Colonic mucosa (tissue), 4 donors: Measurements from ENCODE around the gene NPR3. TPM values are rescaled to one million over a fixed set of nuclear protein-coding genes. Genes with fewer than 3 reads are reported as not detected.

Experiments
- DNase-seq: peaks from one replicate; pipeline ENCODE4 v3.0.0-alpha.2; 2020
- H3K27ac ChIP-seq: fragments of 200-600 bp; one replicate; pipeline ENCODE4 v1.8.0; 2021
- H3K27me3 ChIP-seq: fragments of 200-600 bp; one replicate; pipeline ENCODE4 v1.8.0; 2021
- H3K36me3 ChIP-seq: fragments of 200-600 bp; one replicate; pipeline ENCODE4 v1.8.0; 2021
- H3K4me1 ChIP-seq: fragments of 200-600 bp; one replicate; pipeline ENCODE4 v1.8.0; 2021; ENCODE audit warnings: mild to moderate bottlenecking
- H3K4me3 ChIP-seq: fragments of 200-600 bp; one replicate; pipeline ENCODE4 v1.8.0; 2021
- H3K9ac ChIP-seq, 2 donors: one replicate each; pipeline ENCODE4 v1.7.0; 2013; ENCODE audit warnings: control low read depth in 2 of 2, low read depth in 2 of 2, low read length in 2 of 2
- H3K9me3 ChIP-seq: fragments of 200-600 bp; one replicate; pipeline ENCODE4 v1.8.0; 2021
- intact Hi-C: fragments of 100-400 bp; cut with DNase I; formaldehyde crosslinking; loops from one replicate; pipeline ENCODE4 v1.14.1; 2022
- total RNA-seq, 2 donors: library from RNA; stranded (reverse); fragmentation: NEBNext Ultra II Directional in 1 of 2; extraction: Animal tissue kit (Norgen Biotek cat#: 25700) in 1 of 2; gene quantifications; one replicate each; pipeline ENCODE4 v1.2.1, GENCODE V29; 2021
- TF ChIP-seq, protein P1 (sequence below): fragments of 200-600 bp; IDR thresholded peaks from one replicate; pipeline ENCODE4 v1.8.0; 2022; ENCODE audit warnings: antibody characterized with exemption, mild to moderate bottlenecking
- donor health status: healthy.
- donor health status: DM: no; HTN: no; CAD: no.
- donor health status: DM: no; HTN: no; CAD: no.

NPR3 gene
- total RNA-seq, 2 donors from 2014 or later: 0.20 to 3.0 TPM

GRCh38 chr5:32805971-32806638 lies 95.0 kb downstream of the NPR3 start:
- H3K27me3 ChIP-seq: no peaks in the 10 kb centered on the region
- no peak overlapping the region for H3K9ac ChIP-seq
- H3K4me3 ChIP-seq: no peak overlapping the region
- no peak overlapping the region for H3K27ac ChIP-seq
- no peaks in the 10 kb centered on the region for H3K4me1 ChIP-seq
- no peak for DNase-seq
- TF ChIP-seq, protein P1, sequence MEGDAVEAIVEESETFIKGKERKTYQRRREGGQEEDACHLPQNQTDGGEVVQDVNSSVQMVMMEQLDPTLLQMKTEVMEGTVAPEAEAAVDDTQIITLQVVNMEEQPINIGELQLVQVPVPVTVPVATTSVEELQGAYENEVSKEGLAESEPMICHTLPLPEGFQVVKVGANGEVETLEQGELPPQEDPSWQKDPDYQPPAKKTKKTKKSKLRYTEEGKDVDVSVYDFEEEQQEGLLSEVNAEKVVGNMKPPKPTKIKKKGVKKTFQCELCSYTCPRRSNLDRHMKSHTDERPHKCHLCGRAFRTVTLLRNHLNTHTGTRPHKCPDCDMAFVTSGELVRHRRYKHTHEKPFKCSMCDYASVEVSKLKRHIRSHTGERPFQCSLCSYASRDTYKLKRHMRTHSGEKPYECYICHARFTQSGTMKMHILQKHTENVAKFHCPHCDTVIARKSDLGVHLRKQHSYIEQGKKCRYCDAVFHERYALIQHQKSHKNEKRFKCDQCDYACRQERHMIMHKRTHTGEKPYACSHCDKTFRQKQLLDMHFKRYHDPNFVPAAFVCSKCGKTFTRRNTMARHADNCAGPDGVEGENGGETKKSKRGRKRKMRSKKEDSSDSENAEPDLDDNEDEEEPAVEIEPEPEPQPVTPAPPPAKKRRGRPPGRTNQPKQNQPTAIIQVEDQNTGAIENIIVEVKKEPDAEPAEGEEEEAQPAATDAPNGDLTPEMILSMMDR: no peak
- H3K9me3 ChIP-seq: no peaks in the 10 kb centered on the region
- no peaks in the 10 kb centered on the region for H3K36me3 ChIP-seq
- intact Hi-C loops: no loop called here

- H3K9ac ChIP-seq: no peak overlapping the region
- H3K9me3 ChIP-seq: no peaks in the 10 kb centered on the region
- H3K36me3 ChIP-seq: no peaks in the 10 kb centered on the region
- no peak overlapping the region for H3K27ac ChIP-seq
- H3K4me1 ChIP-seq: no peaks in the 10 kb centered on the region
- DNase-seq: no peak
- no peaks in the 10 kb centered on the region for H3K27me3 ChIP-seq
- no peak overlapping the region for H3K4me3 ChIP-seq
- intact Hi-C loops: no loop called here
- TF ChIP-seq, protein P1: no peak
Measured at GRCh38 chr5:32808783-32809182, 97.7 kb downstream of the NPR3 start.

DNA sequence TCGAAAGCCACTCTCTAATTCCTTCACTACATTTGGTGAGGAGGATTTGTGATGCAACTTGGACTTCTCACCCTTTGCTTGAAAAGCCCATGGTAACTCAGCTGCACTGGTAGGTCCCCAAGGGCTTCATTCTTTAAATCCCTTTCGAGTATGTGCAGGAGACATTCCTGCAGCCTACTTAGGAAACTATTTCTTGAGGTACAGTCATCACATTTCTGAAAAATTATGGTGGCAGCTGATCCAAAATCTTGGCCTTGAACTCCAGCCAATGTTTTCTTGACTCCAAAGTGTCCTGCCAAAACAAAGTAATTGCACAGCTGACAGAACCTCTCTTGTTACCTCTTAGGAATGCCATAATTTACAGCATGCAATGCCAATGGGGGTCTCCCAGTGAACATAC lies 99.7 kb downstream of the NPR3 start:
- intact Hi-C loops: no loop called here
- Histone ChIP-seq H3K36me3 (no peaks in the 10 kb centered on the region), H3K4me3 (no peak overlapping the region), H3K9me3 (no peaks in the 10 kb centered on the region), H3K9ac (no peak overlapping the region), H3K4me1 (no peaks in the 10 kb centered on the region), H3K27me3 (no peaks in the 10 kb centered on the region), H3K27ac (no peak overlapping the region)
- TF ChIP-seq, protein P1: no peak
- no peak for DNase-seq

- Histone ChIP-seq H3K9me3 (no peaks in the 10 kb centered on the region), H3K9ac (no peak overlapping the region), H3K4me3 (no peak overlapping the region), H3K27me3 (no peaks in the 10 kb centered on the region), H3K4me1 (no peaks in the 10 kb centered on the region), H3K27ac (no peak overlapping the region), H3K36me3 (no peaks in the 10 kb centered on the region)
- TF ChIP-seq, protein P1: no peak
- intact Hi-C loops: no loop called here
- DNase-seq: no peak
Measured at GRCh38 chr5:32812399-32812798, 101.3 kb downstream of the NPR3 start.

DNA sequence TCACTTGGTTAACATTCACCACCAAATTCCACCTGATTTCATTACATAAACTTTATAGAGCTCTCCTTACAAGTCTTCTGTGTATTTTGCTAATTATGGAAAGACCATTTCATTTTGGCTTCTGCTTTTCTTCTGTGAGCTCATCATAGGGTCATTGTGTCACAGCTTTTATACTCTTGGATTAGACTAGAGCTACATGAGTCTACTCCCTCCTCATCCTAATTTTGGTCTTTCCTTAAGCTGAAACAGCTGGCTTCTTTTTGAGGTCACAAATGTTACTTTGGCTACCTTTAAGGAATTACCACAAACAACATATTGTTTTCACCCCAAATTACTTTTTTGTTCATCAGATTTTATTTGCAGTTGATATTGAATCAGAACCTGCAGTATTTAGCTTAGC lies 103.0 kb downstream of the NPR3 start:
- Histone ChIP-seq H3K27me3 (no peaks in the 10 kb centered on the region), H3K9me3 (no peaks in the 10 kb centered on the region), H3K27ac (no peak overlapping the region), H3K4me1 (no peaks in the 10 kb centered on the region), H3K36me3 (no peaks in the 10 kb centered on the region), H3K9ac (no peak overlapping the region), H3K4me3 (no peak overlapping the region)
- intact Hi-C loops: no loop called here
- TF ChIP-seq, protein P1: no peak
- no peak for DNase-seq
